ACC112 (cell line): ENCODE data around the gene NF2.
"Not testable (repeated sequence)": the region's sequence is repeated elsewhere in the genome, so short reads cannot be mapped to it uniquely, and the experiment has no call there.

Experiments used
- H2AFZ ChIP-seq: fragments of 200-600 bp; sonication (generic); one replicate; pipeline ENCODE4 v1.6.0; 2017; ENCODE audit warnings: antibody characterized with exemption, low read length; ENCODE audit not compliant: unreplicated experiment
- H3K27ac ChIP-seq: fragments of 200-600 bp; sonication (generic); 2 replicates; pipeline ENCODE4 v1.5.1; 2014; ENCODE audit warnings: low read depth, mild to moderate bottlenecking, antibody characterized with exemption, low read length, moderate library complexity
- H3K27me3 ChIP-seq: fragments of 200-600 bp; sonication (generic); 2 replicates; pipeline ENCODE4 v1.6.1; 2014; ENCODE audit warnings: mild to moderate bottlenecking, antibody characterized with exemption, low read length, moderate library complexity, mixed read lengths; ENCODE audit not compliant: insufficient read depth
- H3K36me3 ChIP-seq: fragments of 200-600 bp; sonication (generic); 2 replicates; pipeline ENCODE4 v1.6.1; 2016; ENCODE audit warnings: mild to moderate bottlenecking, antibody characterized with exemption, low read length, moderate library complexity, mixed read lengths; ENCODE audit not compliant: insufficient read depth
- H3K4me1 ChIP-seq: fragments of 200-600 bp; sonication (generic); one replicate; pipeline ENCODE4 v1.6.1; 2016; ENCODE audit warnings: low read length, mixed read lengths; ENCODE audit not compliant: insufficient read depth, unreplicated experiment, control insufficient read depth
- H3K4me3 ChIP-seq: fragments of 200-600 bp; sonication (generic); 2 replicates; pipeline ENCODE4 v1.5.1; 2014; ENCODE audit warnings: mild to moderate bottlenecking, low read depth, low read length
- H3K79me2 ChIP-seq: fragments of 200-600 bp; sonication (generic); one replicate; pipeline ENCODE4 v1.6.0; 2016; ENCODE audit warnings: low read length; ENCODE audit not compliant: control insufficient read depth, unreplicated experiment, insufficient read depth

Gene NF2

GRCh38 chr22:29603358-29604075 lies at the start of gene NF2:
TSS of gene NF2 (plus strand) at chr22:29603633. CDS start at chr22:29603999, 366 bp downstream.
- H3K27ac ChIP-seq: peak within 1 kb of the TSS; percentile 62
- H3K36me3 ChIP-seq: no peaks in the 10 kb centered on the region
- H3K4me3 ChIP-seq: peak within 1 kb of the TSS; percentile 90
- peaks cover 41% of the 10 kb centered on the region for H3K79me2 ChIP-seq
- peaks cover 9% of the 10 kb centered on the region for H3K4me1 ChIP-seq
- H2AFZ ChIP-seq: peak within 1 kb of the TSS; percentile 57
- H3K27me3 ChIP-seq: no peaks in the 10 kb centered on the region

- Histone ChIP-seq H3K27ac (no peak overlapping the region), H2AFZ (no peak overlapping the region), H3K79me2 (peaks cover 3% of the 10 kb centered on the region), H3K4me3 (no peak overlapping the region), H3K27me3 (no peaks in the 10 kb centered on the region), H3K36me3 (no peaks in the 10 kb centered on the region), H3K4me1 (no peaks in the 10 kb centered on the region)
Measured at GRCh38 chr22:29555065-29555644, 48.3 kb upstream of the NF2 start.

- no peaks in the 10 kb centered on the region for H3K36me3 ChIP-seq
- no peak overlapping the region for H3K27ac ChIP-seq
- H3K79me2 ChIP-seq: no peaks in the 10 kb centered on the region
- no peak overlapping the region for H2AFZ ChIP-seq
- H3K4me3 ChIP-seq: no peak overlapping the region
- no peaks in the 10 kb centered on the region for H3K27me3 ChIP-seq
- H3K4me1 ChIP-seq: no peaks in the 10 kb centered on the region
Measured at GRCh38 chr22:29559030-29559429, 44.4 kb upstream of the NF2 start.

- H3K79me2 ChIP-seq: no peaks in the 10 kb centered on the region
- H3K4me1 ChIP-seq: no peaks in the 10 kb centered on the region
- no peak overlapping the region for H3K4me3 ChIP-seq
- H3K27ac ChIP-seq: no peak overlapping the region
- H3K36me3 ChIP-seq: no peaks in the 10 kb centered on the region
- H2AFZ ChIP-seq: no peak overlapping the region
- H3K27me3 ChIP-seq: no peaks in the 10 kb centered on the region
Measured at GRCh38 chr22:29559853-29560252, 43.6 kb upstream of the NF2 start.

- Histone ChIP-seq H3K4me3 (no peak overlapping the region), H3K27ac (no peak overlapping the region), H3K4me1 (no peaks in the 10 kb centered on the region), H3K36me3 (no peaks in the 10 kb centered on the region), H3K27me3 (no peaks in the 10 kb centered on the region), H3K79me2 (no peaks in the 10 kb centered on the region), H2AFZ (no peak overlapping the region)
Measured at GRCh38 chr22:29563652-29564460, 39.6 kb upstream of the NF2 start.

GRCh38 chr22:29566513-29566912 lies 36.9 kb upstream of the NF2 start:
- not testable (repeated sequence) for H3K4me1 ChIP-seq, H3K27me3 ChIP-seq, H2AFZ ChIP-seq, H3K4me3 ChIP-seq, H3K27ac ChIP-seq, H3K36me3 ChIP-seq, H3K79me2 ChIP-seq

- no peaks in the 10 kb centered on the region for H3K4me1 ChIP-seq
- no peaks in the 10 kb centered on the region for H3K79me2 ChIP-seq
- H3K27me3 ChIP-seq: no peaks in the 10 kb centered on the region
- H3K27ac ChIP-seq: no peak overlapping the region
- H3K36me3 ChIP-seq: no peaks in the 10 kb centered on the region
- H2AFZ ChIP-seq: no peak overlapping the region
- no peak overlapping the region for H3K4me3 ChIP-seq
Measured at GRCh38 chr22:29567338-29567737, 36.1 kb upstream of the NF2 start.

- H3K36me3 ChIP-seq: no peaks in the 10 kb centered on the region
- H3K4me1 ChIP-seq: no peaks in the 10 kb centered on the region
- H2AFZ ChIP-seq: no peak overlapping the region
- H3K27me3 ChIP-seq: no peaks in the 10 kb centered on the region
- H3K27ac ChIP-seq: no peak overlapping the region
- H3K79me2 ChIP-seq: no peaks in the 10 kb centered on the region
- H3K4me3 ChIP-seq: no peak overlapping the region
Measured at GRCh38 chr22:29569011-29569678, 34.3 kb upstream of the NF2 start.

GRCh38 chr22:29570456-29570855 lies 33.0 kb upstream of the NF2 start:
- Histone ChIP-seq H3K4me3 (no peak overlapping the region), H3K27ac (no peak overlapping the region), H3K36me3 (no peaks in the 10 kb centered on the region), H3K79me2 (no peaks in the 10 kb centered on the region), H3K4me1 (no peaks in the 10 kb centered on the region), H3K27me3 (no peaks in the 10 kb centered on the region), H2AFZ (no peak overlapping the region)

GRCh38 chr22:29570912-29571549 lies 32.4 kb upstream of the NF2 start:
- H3K27me3 ChIP-seq: no peaks in the 10 kb centered on the region
- no peak overlapping the region for H3K4me3 ChIP-seq
- no peak overlapping the region for H2AFZ ChIP-seq
- no peaks in the 10 kb centered on the region for H3K4me1 ChIP-seq
- H3K79me2 ChIP-seq: no peaks in the 10 kb centered on the region
- H3K27ac ChIP-seq: no peak overlapping the region
- H3K36me3 ChIP-seq: no peaks in the 10 kb centered on the region
